ENCODE data around the gene COX10.
"Not testable (repeated sequence)": the region's sequence is repeated elsewhere in the genome, so short reads cannot be mapped to it uniquely, and the experiment has no call there.

The COX10 gene

DNA sequence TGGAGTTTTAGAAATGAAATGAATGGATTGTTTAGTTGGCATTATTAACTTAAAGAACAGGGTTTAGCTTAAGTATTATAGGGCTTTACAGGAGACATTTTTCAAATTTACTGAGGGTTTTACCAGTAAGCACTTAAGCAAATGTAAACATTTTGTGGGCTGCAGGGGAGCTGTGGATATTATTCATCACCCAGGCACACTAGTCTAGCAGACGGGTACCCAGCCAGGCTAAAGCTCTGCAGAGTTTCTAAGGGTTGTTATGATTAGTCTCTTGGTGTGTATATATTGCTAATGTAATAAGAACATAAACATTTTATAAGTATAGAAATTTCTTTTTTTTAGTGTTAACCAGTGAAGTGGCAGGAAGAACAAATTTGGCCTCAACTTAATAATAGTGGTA, 110.6 kb downstream of the COX10 start:
- DNase-seq (ENCODE audit: low read depth), result not testable (repeated sequence)

DNA sequence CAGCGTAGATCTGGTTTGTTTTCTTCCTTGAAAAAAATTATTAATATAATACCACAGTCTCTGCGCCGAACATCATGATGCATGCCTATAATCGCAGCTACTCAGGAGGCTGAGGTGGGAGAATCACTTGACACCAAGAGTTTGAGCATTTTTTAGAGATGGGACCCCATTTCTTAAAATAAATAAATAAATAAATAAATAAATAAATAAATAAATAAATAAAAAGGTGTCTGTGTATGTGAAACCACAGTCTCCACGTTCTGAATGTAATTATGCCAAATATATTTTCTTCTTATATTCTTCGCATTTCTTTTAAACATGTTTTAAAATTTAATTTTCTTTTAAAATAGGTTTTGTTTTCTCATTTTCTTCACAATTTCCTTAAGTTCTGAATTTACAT, 112.8 kb downstream of the COX10 start:
- not testable (repeated sequence) for DNase-seq (ENCODE audit: low read depth)

DNA sequence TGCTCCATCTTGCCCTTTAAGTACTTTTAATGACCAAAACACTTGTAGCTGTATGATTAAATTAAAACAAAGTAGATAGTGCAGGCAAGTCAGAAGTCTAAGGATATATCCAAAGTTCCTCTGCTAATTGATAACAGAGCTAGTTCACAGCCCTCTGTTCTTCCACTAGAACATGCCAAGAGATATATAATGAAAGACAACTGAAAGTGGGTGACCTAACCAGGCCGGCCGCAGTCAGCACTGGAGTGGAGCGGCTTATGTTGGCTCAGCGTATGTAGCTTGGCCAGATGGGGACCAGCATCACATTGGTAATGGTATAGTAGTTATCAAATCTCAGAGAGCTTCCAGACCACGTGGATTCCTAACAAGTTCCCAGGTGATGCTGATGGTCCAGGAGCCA, 115.2 kb downstream of the COX10 start:
- DNase-seq (ENCODE audit: low read depth), result not testable (repeated sequence)

DNA sequence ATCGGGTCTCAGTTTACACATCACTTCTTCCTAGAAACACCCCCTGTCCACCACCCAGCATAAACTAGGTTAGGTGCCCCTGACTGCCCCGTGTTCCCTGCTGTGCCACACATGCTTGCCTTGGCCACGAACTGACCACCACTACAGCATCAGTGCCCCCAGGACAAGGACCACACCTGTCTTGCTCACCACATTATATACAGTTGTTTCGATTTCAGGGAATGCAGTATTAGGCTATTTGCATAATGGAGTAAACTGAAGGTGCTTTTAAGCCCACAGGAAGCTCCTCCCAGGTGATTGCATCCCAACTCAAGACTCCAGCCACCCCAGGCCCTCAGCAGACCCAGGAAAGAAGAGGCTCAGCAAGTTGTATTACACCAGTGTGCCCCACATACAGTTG, 117.1 kb downstream of the COX10 start:
- not testable (repeated sequence) for DNase-seq (ENCODE audit: low read depth)

DNA sequence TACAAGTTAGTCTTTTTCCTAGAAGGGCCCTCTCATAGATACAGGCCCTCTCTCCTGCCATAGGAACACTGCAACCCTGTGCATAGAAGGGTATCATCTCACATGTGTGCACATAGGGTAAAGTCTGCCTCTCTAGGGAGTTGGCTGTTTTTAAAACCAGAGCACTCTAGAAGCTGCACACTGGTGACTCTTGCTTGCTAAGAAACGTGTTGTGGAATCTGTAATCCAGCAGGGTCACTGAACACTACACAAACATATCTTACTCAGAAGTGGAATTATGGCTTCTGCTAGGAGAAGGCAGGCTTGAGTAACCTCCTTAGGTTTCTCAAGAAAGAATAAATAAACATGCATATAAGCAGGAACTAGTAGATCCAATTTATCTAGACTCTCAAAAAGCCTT, 121.5 kb downstream of the COX10 start:
- not testable (repeated sequence) for DNase-seq (ENCODE audit: low read depth)

DNA sequence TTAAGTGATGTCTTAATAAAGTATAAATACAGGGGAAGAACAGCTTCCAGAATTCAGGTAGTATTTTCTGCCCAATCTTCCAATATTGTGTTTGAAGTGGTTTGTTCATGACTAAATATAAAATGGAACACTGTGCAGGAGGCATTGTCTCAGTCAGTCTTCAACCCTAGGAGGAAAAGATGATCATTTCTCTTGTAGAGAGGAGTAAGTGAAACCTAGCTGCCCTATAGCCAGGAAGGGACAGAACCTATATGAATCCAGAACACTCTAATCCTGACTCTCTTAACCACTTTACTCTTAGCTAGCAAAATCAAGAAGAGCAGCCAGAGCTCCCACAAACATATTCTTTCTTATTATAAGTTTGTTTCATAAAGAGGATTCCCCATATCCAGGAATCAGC, 122.2 kb downstream of the COX10 start:
- DNase-seq (ENCODE audit: low read depth), result not testable (repeated sequence)

DNA sequence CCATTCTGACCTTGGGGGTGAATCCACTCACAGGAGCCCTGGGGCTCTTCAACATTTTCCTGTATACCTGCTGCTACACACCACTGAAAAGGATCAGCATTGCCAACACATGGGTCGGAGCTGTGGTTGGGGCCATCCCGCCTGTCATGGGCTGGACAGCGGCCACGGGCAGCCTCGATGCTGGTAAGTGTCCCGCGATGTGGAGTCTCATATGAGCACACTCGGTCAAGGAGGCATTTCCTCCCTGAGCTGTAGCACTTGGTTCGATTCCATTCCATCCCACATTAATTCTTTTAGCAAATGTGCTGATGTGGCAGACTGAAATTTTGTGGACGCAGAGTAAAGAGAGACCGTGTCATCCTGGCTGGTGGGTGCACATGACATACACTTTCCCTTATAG, 122.7 kb downstream of the COX10 start:
- not testable (repeated sequence) for DNase-seq (ENCODE audit: low read depth)

DNA sequence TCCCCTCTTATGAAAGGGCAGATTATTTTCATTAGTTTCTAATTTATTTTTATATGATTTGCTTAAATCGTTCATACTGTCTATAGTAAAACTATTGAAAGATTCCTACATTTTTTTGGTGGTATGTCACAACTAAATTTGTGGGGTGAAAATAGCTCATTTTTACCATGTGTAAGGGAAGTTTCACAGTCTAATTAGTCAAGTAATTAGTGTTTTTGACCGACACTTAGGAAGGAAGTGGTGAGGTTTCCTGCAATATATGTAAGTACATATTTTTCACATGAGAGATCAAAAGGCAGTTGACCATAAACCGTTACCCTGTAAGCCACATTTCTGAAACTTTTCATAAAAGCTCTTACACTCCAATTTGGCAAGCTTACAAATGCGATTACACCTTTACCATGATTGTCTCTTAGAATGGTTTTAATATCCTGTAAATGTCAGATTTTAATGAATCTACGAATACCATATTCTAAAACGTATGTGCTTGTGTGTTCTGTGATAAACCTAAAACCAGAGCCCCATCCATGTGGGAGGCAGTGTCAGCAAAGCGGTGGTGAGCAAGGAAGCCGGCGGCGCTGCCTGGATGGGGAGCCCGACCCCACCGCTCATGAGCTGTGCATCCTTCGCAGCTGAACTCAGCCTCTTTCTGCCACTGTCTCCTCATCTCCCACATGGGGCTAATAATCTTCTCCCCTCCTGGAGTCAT, 123.5 kb downstream of the COX10 start:
- DNase-seq (ENCODE audit: low read depth), result not testable (repeated sequence)

DNA sequence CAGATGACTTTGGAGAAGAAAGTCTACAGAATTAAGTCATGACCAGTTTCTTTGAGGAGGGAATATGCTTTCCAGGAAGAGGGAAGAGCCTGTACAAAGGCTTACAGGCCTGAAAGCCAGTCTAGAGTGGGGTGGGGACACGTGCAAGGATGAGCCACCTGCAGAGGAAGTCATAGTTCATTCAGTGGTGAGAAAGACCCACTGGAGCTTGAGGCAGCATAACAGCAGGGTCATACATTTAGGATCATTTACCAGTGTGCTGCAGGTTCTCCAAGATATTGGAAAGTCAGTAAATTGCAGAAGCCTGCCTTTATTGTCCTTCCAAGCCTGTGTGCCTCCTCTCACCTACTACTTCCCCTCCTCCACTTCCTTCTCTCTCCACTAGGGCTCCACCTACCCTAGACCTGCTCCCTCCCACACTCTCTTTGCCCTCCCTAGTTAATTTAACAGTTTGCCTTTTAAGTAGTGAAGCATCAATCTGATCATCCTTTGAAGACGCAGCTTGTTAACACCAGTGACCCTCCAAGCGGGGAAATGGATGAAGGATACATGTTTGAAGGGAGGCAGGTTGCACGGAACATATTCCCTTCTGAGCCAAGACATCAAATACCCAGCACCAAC, 127.2 kb downstream of the COX10 start:
- no peak for DNase-seq (ENCODE audit: low read depth)

DNA sequence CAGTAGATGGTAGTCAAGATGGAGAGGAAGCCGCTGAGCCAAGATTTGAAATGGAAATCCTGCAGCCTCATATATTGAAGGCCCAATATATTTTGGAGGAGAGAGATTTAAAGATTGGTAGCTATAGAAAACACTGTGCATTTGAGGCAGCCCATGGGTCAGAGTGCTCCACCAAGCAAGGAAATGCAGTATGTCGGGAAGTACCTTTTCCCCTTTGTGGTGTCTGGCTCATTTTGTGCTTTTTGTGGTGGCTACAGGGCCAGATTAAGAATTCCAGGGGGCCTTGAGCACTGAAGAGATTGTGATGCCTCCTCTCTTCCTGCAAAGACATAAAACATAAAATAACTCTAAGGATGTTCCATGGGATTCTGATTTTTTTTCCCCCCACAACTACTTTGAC, 127.8 kb downstream of the COX10 start:
- DNase-seq (ENCODE audit: low read depth), result no peak

DNA sequence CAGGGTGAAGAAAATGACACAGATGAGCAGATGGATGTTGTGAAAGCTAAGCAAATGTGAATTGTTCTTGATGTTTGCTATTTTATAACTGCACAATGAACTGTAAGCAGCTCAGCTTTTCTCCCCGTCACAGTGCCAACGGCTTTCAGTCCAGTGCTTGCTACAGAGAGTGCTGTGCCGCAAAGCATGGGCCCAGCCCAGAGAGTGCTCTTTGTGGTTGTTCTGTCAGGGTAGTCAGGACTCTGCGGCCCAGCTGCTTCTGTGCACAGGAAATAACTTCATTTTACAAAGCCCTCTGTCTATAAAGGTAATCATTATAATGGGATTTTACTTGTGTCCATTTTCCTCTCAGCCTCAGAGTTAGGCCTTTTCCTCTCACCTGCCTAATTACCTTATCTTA, 128.3 kb downstream of the COX10 start:
- no peak for DNase-seq (ENCODE audit: low read depth)

DNA sequence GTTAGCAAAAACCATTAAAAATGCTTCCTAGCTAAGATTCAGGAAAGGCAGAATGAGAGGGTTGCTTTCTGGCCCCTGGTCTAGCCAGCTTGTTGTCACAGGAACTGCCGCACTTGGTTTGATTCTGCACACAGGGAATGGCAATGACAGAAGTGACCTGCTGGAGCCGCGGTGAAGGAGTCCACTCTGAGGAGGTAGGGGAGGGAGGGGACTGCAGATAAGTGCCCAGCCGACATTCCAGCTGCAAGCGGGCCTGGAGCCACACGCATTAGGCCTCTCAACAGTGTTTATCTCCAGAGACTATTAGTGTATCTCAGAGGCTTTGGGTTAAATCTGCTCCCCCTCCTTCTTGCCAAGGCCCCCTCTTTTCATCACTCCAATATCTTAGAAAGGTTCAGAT, 128.7 kb downstream of the COX10 start:
- DNase-seq (ENCODE audit: low read depth), result no peak

DNA sequence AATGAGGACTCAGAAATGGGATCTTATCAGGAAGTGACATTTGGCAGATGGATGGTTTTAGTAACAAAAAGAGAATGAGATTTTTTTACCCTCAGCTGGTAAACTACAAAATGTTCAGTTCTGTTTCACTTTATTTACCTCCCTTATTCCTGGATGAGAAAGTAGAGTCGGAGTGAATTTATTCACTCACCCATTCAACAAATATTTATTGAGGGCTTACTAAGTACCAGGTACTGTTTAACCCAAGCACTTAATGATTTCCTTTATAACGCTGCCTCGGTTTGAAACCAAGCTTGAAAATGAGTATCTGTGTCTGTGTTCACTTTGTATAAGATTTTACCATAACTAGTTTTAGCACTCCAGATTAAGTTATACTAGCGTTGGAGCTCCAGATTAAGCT, 129.3 kb downstream of the COX10 start:
- DNase-seq (ENCODE audit: low read depth), result no peak

DNA sequence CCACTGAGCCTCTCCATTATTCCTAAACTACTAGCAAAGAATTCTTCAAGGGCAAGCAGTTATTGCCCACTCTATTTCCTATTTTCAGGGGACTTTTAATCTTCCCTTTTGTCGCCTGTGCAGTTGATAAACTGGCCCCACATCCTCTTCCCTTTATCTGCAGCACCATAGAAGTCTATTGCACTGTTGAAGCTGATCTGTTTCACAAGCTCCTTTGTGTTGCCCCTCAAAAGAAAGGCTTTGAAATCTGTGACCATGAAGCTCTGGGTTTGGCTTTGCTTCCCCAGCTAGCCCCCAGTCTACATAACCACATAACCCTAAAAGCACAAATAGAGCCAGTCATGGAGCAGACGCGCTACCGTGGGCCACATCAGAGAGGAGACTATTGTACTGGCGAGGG, 130.3 kb downstream of the COX10 start:
- DNase-seq (ENCODE audit: low read depth), result no peak

DNA sequence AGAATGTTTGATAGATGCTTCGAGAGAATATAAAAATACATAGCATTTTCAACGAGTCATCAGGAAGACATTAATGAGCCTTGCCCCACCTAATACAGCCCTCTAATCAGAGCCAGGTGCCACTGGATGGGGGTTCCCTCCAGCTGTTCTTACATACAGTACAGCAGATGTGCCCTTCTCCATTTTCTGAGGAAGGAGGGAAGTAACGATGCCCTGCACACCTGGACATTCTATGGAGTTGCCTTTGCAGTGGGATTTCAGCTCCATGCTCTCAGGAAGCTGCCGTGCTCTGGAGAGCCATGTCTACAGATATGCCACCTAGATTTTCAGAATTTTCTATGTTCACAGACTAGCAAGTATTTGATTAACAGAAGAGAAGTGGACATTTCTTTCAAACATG, 131.1 kb downstream of the COX10 start:
- DNase-seq (ENCODE audit: low read depth), result no peak

DNA sequence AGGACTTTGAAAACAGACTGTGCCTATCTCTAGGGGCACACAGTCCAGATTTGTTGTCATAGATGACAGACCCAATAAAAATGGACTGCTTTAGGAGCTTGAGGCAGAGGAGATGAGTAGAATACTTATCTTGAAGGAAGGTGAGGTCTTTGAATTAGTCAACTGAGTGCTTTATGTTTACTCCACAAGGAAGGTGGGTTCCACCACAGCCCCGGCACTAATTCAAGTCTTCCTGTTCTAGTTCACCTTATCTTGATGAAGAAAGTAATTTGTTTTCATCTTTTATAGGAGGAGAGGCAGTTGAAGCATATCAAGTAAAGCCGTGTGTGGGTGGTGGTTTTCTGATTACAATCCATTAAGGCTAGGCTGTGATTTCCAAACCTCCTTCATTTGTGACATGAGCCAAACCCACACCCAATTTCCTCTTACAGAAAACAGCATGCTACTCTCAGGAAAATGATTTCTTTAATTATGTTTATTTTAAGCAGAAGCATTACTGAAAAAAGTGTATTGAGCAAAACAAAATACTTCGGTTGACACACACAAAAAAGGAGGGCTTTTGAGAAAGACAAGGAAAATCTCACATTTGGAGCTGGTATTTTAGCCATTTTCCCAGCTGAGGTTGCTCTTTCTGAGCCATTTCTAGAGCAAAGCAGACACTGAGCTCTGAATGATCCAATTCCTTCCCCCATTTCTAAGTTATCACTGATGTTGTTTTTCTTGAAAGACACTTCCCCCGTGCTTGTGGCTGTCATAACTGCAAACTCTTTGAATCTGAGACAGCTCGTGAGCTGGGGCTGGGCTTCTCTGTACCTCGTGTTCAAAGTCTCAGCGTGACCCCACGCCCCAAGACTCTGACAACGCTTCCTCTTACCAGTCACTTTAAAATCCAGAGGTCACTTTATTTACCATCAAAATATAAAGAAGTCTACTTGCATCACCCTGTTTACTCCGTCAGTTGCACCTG, 132.0 kb downstream of the COX10 start:
- DNase-seq (ENCODE audit: low read depth), result peak; percentile 85

DNA sequence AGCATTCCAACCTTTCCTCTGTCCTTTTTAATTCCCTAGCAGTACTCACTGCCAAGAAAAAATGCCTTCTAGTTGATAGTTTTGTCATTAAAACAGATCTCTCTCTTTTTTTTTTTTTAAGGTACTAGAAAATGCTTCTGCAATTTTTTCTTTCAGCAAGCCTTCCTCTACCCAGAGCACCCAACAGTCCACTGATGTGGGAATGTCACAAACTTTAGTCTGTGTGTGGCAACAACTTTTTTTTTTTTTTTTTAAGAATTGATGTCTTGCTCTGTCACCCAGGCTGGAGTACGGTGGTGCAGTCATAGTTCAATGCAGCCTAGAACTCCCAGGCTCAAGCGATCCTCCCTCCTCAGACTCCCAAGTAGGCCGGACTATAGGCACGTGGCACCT, 132.7 kb downstream of the COX10 start:
- no peak for DNase-seq (ENCODE audit: low read depth)

DNA sequence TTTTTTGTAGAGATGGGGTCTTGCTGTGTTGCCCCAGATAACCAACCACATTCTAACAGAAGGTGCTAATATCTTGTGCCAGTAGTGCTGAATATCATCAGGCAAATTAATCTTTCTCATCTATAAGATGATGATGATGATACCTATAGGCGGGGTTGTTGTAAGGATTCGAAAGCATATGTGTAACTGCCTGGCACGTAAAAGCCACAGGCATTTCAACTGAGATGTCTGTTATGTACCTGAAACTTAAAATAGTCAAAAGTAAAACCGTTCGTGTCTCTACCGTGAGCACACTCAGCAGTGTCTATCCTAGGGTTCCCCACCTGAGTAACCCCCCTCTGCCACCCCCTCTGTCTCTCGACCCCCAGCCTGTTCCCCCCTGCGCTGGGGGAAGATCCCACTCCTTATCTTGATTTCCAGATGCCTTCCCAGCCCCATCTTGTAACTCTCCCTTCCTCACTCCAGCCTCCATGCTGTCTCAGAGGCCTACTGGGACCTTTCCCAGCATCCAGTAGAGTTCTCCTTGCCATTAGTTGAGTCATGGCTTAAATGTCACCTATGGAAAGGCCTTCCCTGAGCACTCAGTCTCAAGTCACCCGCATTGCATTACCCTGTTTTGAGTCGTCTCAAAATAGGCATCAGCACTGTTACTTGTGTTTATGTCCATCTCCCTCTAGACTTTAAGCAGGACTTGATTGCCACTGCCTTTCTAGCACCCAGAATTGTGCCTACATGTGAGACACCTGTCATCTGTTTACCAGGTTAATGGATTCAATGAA, 133.3 kb downstream of the COX10 start:
- DNase-seq (ENCODE audit: low read depth), result no peak

DNA sequence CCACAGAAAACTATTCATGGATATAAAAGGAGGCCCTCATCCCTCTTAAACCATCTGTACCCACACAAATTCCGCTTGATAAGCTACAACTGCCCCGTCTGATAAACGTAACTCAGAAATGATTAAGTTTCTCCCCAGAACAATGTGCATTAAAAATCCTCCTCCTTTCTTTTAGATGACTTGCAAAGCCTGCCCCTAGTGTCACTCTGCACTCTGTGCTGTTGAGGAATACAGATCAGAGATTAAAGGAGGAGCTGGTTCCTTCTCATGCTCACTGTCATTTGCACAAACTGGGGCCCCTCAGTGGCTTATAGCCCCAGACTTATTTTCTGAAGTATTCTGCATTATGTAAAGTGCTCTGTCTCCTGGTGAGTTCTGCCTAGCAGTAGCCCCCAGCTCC, 134.1 kb downstream of the COX10 start:
- peak; percentile 22 for DNase-seq (ENCODE audit: low read depth)

DNA sequence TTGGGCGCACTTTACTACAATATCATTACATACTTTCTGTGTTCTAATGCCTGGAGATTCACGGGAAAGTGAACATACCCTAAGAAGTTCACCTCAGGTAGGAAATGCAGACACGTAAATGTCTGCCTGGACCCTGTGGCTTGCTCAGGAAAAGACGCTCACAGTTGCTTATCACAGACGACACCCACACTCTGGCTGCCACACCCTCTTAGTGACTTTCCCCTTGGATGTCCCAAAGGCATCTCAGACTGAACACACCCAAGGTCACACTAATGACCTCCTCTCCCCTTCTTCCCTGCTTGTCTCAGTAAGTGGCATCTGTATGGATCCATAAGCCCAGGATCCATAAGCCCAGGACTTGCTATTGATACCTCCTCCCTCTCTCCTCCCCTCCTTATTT, 134.8 kb downstream of the COX10 start:
- DNase-seq (ENCODE audit: low read depth), result no peak

DNA sequence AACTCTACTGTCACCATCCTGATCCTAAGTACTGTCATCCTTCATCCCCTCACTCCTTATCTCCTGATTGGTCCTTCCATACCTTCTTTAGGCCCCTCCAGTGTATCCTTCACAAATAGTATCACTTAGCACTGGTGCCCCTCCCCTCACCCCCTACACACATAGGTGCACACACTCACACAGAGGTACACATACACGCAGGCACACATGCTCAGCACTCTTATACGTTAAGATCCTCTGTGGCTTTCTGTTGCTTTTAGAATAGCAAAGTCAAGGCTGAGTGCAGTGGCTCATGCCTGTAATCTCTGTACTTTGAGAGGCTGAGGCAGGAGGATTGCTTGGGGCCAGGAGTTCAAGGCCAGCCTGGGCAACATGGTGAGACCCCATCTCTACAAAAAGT, 135.2 kb downstream of the COX10 start:
- DNase-seq (ENCODE audit: low read depth), result no peak

DNA sequence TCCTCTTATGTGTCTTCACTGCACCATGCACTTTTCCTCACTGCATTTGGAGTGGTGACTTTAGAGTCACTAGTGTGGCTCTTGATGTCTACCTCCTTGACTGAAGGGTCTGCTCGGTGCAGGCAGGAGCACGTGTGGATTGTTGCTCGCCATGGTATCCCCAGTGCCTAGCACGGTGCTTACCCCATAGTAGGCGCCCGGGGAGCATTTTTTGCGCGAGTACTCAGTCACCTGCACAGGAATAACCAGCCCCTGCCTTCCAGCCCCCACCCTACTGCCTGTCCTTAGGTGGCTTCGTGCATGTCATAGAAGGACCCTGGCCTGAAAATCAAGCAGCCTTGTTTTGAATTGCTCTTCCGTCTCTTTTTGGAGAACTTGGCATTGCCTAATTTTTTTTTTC, 136.1 kb downstream of the COX10 start:
- DNase-seq (ENCODE audit: low read depth), result no peak
